GM23338 (cell line): ENCODE data around the gene LRRC73. TPM values are rescaled to one million over a fixed set of nuclear protein-coding genes. Genes with fewer than 3 reads are reported as not detected.
A peak's percentile ranks its signal among the peaks of the same experiment; 100 is the strongest.

Source experiments
- ATAC-seq: fragments of 200-7000 bp; cut with Tn5 transposase; 3 replicates; pipeline ENCODE4 v1.9.1; 2020
- DNase-seq: peaks from one replicate; pipeline ENCODE4 v3.0.0-alpha.2; 2015; ENCODE audit warnings: low spot score
- H2AFZ ChIP-seq: fragments of 200-600 bp; sonication (generic); 2 replicates; pipeline ENCODE4 v1.8.0; 2016; ENCODE audit warnings: antibody characterized with exemption, mild to moderate bottlenecking, moderate library complexity
- H3F3A ChIP-seq: fragments of 200-600 bp; sonication (generic); replicated peaks from 2 replicates; pipeline ENCODE4 v1.8.0; 2017; ENCODE audit warnings: antibody characterized with exemption, mixed run types, low read depth
- H3K27ac ChIP-seq: fragments of 200-600 bp; sonication (generic); 2 replicates; pipeline ENCODE4 v1.6.1; 2016; ENCODE audit warnings: low read depth
- H3K27me3 ChIP-seq: fragments of 200-600 bp; sonication (generic); 2 replicates; pipeline ENCODE4 v1.8.0; 2016; ENCODE audit warnings: mild to moderate bottlenecking, mixed run types, moderate library complexity; ENCODE audit not compliant: insufficient read depth
- H3K36me3 ChIP-seq: fragments of 200-600 bp; sonication (generic); 2 replicates; pipeline ENCODE4 v1.8.0; 2016; ENCODE audit warnings: mild to moderate bottlenecking; ENCODE audit not compliant: insufficient read depth
- H3K4me1 ChIP-seq: fragments of 200-600 bp; sonication (generic); 2 replicates; pipeline ENCODE4 v1.8.0; 2016; ENCODE audit warnings: mild to moderate bottlenecking, moderate library complexity; ENCODE audit not compliant: insufficient read depth
- H3K4me2 ChIP-seq: fragments of 200-600 bp; sonication (generic); 2 replicates; pipeline ENCODE4 v1.7.1; 2017; ENCODE audit warnings: mixed run types
- H3K4me3 ChIP-seq: fragments of 200-600 bp; sonication (generic); 2 replicates; pipeline ENCODE4 v1.6.1; 2016; ENCODE audit warnings: mixed run types
- H3K79me2 ChIP-seq: fragments of 200-600 bp; sonication (generic); replicated peaks from 2 replicates; pipeline ENCODE4 v1.8.0; 2017; ENCODE audit warnings: mild to moderate bottlenecking; ENCODE audit not compliant: insufficient read depth
- H3K9me2 ChIP-seq: fragments of 200-600 bp; sonication (generic); 2 replicates; pipeline ENCODE4 v1.8.0; 2017; ENCODE audit not compliant: insufficient read depth
- H4K20me1 ChIP-seq: fragments of 200-600 bp; sonication (generic); replicated peaks from 2 replicates; pipeline ENCODE4 v1.8.0; 2017; ENCODE audit warnings: mild to moderate bottlenecking; ENCODE audit not compliant: insufficient read depth
- H3K27ac Mint-ChIP-seq: 2 replicates; pipeline ENCODE4 v1.8.0; 2020; ENCODE audit warnings: inconsistent platforms, mild to moderate bottlenecking, moderate library complexity, mixed read lengths
- H3K27me3 Mint-ChIP-seq: 3 replicates; pipeline ENCODE4 v1.8.0; 2022; ENCODE audit warnings: low read depth, mild to moderate bottlenecking, moderate library complexity, mixed read lengths, inconsistent platforms; ENCODE audit not compliant: insufficient read depth, poor library complexity
- H3K36me3 Mint-ChIP-seq: 3 replicates; pipeline ENCODE4 v1.8.0; 2021; ENCODE audit warnings: low read depth, mild to moderate bottlenecking, inconsistent platforms, moderate library complexity, mixed read lengths
- H3K4me1 Mint-ChIP-seq: 3 replicates; pipeline ENCODE4 v1.8.0; 2020; ENCODE audit warnings: mild to moderate bottlenecking, inconsistent platforms, mixed read lengths
- H3K4me3 Mint-ChIP-seq: 3 replicates; pipeline ENCODE4 v1.8.0; 2021; ENCODE audit warnings: moderate library complexity, mild to moderate bottlenecking, inconsistent platforms, mixed read lengths
- H3K9me3 Mint-ChIP-seq: 3 replicates; pipeline ENCODE4 v1.8.0; 2020; ENCODE audit warnings: moderate library complexity, mild to moderate bottlenecking, inconsistent platforms, mixed read lengths
- CREB1 ChIP-seq: fragments of 250-450 bp; sonication (Bioruptor Pico); IDR thresholded peaks from 2 replicates; pipeline ENCODE4 v1.5.0; 2020; ENCODE audit warnings: low read depth, mild to moderate bottlenecking, moderate library complexity
- ETS1 ChIP-seq: IDR thresholded peaks from 2 replicates; pipeline ENCODE4 v1.6.1; 2016; ENCODE audit warnings: antibody characterized with exemption
- EZH2 ChIP-seq: fragments of 200-600 bp; sonication (generic); IDR thresholded peaks from one replicate; pipeline ENCODE4 v1.8.0; 2017; ENCODE audit warnings: antibody characterized with exemption, mild to moderate bottlenecking, low read depth; ENCODE audit not compliant: unreplicated experiment
- EZH2phosphoT487 ChIP-seq: fragments of 200-600 bp; sonication (generic); IDR thresholded peaks from one replicate; pipeline ENCODE4 v1.8.1; 2018; ENCODE audit warnings: antibody characterized with exemption; ENCODE audit not compliant: unreplicated experiment
- JUNB ChIP-seq: IDR thresholded peaks from one replicate; pipeline ENCODE4 v1.6.1; 2016; ENCODE audit warnings: antibody characterized with exemption; ENCODE audit not compliant: unreplicated experiment
- NANOG ChIP-seq: IDR thresholded peaks from 2 replicates; pipeline ENCODE4 v1.6.1; 2016; ENCODE audit warnings: antibody characterized with exemption, borderline replicate concordance
- POLR2AphosphoS5 ChIP-seq: IDR thresholded peaks from 2 replicates; pipeline ENCODE4 v1.6.1; 2016; ENCODE audit warnings: antibody characterized with exemption, low read depth
- REST ChIP-seq: IDR thresholded peaks from one replicate; pipeline ENCODE4 v1.6.1; 2018; ENCODE audit warnings: antibody characterized with exemption; ENCODE audit not compliant: unreplicated experiment
- STAT1 ChIP-seq: IDR thresholded peaks from one replicate; pipeline ENCODE4 v1.6.1; 2016; ENCODE audit warnings: antibody characterized with exemption; ENCODE audit not compliant: unreplicated experiment
- ZNF114 ChIP-seq: fragments of 250-450 bp; sonication (Bioruptor Pico); IDR thresholded peaks from 2 replicates; pipeline ENCODE4 v1.5.0; 2020; ENCODE audit warnings: mild to moderate bottlenecking, moderate library complexity
- ZNF331 ChIP-seq: fragments of 250-450 bp; sonication (Bioruptor Pico); IDR thresholded peaks from 2 replicates; pipeline ENCODE4 v1.5.0; 2020; ENCODE audit warnings: low read depth, mild to moderate bottlenecking, moderate library complexity
- ZNF462 ChIP-seq: fragments of 250-450 bp; sonication (Bioruptor Pico); IDR thresholded peaks from 2 replicates; pipeline ENCODE4 v1.5.0; 2020; ENCODE audit warnings: mild to moderate bottlenecking, moderate library complexity
- polyA plus RNA-seq: library from polyadenylated mRNA; unstranded; fragments of >200 nt; fragmentation: Nextera tagmentation; extraction: Ambion mirVana; gene quantifications from 2 replicates; pipeline ENCODE4 v1.2.1, GENCODE V29; 2016
- total RNA-seq: library from RNA; depleted of rRNA; stranded (reverse); fragments of >200 nt; shearing (Covaris generic); gene quantifications from 2 replicates; pipeline ENCODE4 v1.2.3, GENCODE V29; 2014
- TF ChIP-seq, protein P1 (sequence below), 2 experiments: fragments of 200-600 bp in 1 of 2; sonication (generic) in 1 of 2; conservative IDR thresholded peaks; 2 replicates each; pipeline versions ENCODE4 v1.5.1 to v1.6.1; 2016 to 2017; ENCODE audit warnings: antibody characterized with exemption in 2 of 2, low read depth in 2 of 2, mild to moderate bottlenecking in 2 of 2, moderate library complexity in 1 of 2

The LRRC73 gene
- total and polyA plus RNA-seq, 2 experiments from 2014 or later = 0.26 to 0.59 TPM

DNA sequence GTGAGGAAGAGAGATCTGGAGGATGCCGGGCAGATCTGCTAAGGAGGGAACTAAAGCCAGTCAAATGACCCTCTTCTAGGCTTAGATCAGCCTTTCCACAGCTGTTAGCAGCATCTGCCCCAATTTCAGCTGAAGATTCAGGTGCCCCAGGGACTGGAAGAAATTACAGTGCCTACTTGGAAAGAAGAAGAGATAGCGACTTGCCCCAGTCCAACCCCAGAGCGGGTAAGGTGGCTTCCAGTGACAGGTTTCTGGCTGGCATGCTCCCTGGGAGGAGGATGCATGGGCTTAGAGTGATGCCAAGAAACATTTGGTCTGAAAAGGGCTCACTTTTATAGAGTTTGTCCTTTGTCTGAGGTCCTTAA lies 32.2 kb downstream of the LRRC73 start:
- H3K4me2 ChIP-seq = peak overlapping the region; percentile 97
- H3K36me3 Mint-ChIP-seq = peaks cover under 1% of the 10 kb centered on the region; the same call in 1 of the 3 replicates
- peak overlapping the region; percentile 88 for H3K4me3 Mint-ChIP-seq
- H3K27me3 Mint-ChIP-seq = peaks cover 7% of the 10 kb centered on the region
- TF ChIP-seq CREB1 (no peak), NANOG (no peak), ETS1 (no peak), EZH2phosphoT487 (no peak), ZNF331 (CRISPR knock-in tag) (no peak), STAT1 (no peak), JUNB (no peak), POLR2AphosphoS5 (no peak), EZH2 (no peak), REST (no peak), ZNF114 (no peak), ZNF462 (no peak)
- TF ChIP-seq, protein P1, sequence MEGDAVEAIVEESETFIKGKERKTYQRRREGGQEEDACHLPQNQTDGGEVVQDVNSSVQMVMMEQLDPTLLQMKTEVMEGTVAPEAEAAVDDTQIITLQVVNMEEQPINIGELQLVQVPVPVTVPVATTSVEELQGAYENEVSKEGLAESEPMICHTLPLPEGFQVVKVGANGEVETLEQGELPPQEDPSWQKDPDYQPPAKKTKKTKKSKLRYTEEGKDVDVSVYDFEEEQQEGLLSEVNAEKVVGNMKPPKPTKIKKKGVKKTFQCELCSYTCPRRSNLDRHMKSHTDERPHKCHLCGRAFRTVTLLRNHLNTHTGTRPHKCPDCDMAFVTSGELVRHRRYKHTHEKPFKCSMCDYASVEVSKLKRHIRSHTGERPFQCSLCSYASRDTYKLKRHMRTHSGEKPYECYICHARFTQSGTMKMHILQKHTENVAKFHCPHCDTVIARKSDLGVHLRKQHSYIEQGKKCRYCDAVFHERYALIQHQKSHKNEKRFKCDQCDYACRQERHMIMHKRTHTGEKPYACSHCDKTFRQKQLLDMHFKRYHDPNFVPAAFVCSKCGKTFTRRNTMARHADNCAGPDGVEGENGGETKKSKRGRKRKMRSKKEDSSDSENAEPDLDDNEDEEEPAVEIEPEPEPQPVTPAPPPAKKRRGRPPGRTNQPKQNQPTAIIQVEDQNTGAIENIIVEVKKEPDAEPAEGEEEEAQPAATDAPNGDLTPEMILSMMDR (conservative IDR thresholded peaks at IDR 0.05; ENCODE audit: low read depth in 2 of 2) = no peak
- H3K9me3 Mint-ChIP-seq = no peaks in the 10 kb centered on the region
- no peaks in the 10 kb centered on the region for H3K9me2 ChIP-seq
- H3K4me1 Mint-ChIP-seq = peaks cover 45% of the 10 kb centered on the region
- no peaks in the 10 kb centered on the region for H3K27me3 ChIP-seq
- DNase-seq (no peak), ATAC-seq (no peak)
- H3K27ac ChIP-seq = peak overlapping the region; percentile 70; the same call in 1 of the 2 replicates
- peak overlapping the region; percentile 81 for H3K4me3 ChIP-seq
- H3K36me3 ChIP-seq = no peaks in the 10 kb centered on the region
- H2AFZ ChIP-seq = peak overlapping the region; percentile 85; the same call in 1 of the 2 replicates
- H4K20me1 ChIP-seq = no peaks in the 10 kb centered on the region; the same call in 1 of the 2 replicates
- no peaks in the 10 kb centered on the region for H3F3A ChIP-seq
- H3K27ac Mint-ChIP-seq = peak overlapping the region; percentile 48
- H3K4me1 ChIP-seq = peaks cover 45% of the 10 kb centered on the region
- peaks cover 53% of the 10 kb centered on the region for H3K79me2 ChIP-seq
